HepG2 (cell line): ENCODE results near the gene CACNA1G. TPM values are rescaled to one million over a fixed set of nuclear protein-coding genes. Genes with fewer than 3 reads are reported as not detected.

Source experiments
- ATAC-seq: fragments of 200-7000 bp; cut with Tn5 transposase; 3 replicates; pipeline ENCODE4 v1.9.1; 2020; ENCODE audit warnings: mild to moderate bottlenecking, moderate library complexity
- BruUV-seq: library from RNA; stranded (reverse); fragments of 400-500 nt; replicated peaks from 2 replicates; lab custom pipeline; 2021; lab: Mats Ljungman, UMichigan
- CTCF ChIA-PET: fragments of 300-600 bp; formaldehyde crosslinking; extraction: SDS; loops from one replicate; lab custom pipeline; 2021; ENCODE audit warnings: low total read pairs, inconsistent platforms, low intra/inter-chr PET ratio; lab: Yijun Ruan, JAX
- POLR2A ChIA-PET: fragments of 350-600 bp; sonication (Branson Sonifier 250); formaldehyde crosslinking; loops from one replicate; lab custom pipeline; 2020; ENCODE audit warnings: antibody characterized with exemption, inconsistent platforms; lab: Yijun Ruan, JAX
- DNase-seq: peaks from one replicate; pipeline ENCODE4 v3.0.0-alpha.2; 2015; ENCODE audit warnings: low spot score
- FAIRE-seq: peaks from 3 replicates; lab custom pipeline; 2011; peaks lifted over from hg19 to GRCh38; lab: Jason Lieb, UNC
- H2AFZ ChIP-seq: one replicate; pipeline ENCODE4 v1.6.1; 2011; ENCODE audit warnings: low read length, inconsistent platforms
- H3K27ac ChIP-seq: fragments of 300-600 bp; 3 replicates; pipeline ENCODE4 v1.8.0; 2011; ENCODE audit warnings: mixed run types, mild to moderate bottlenecking, mixed read lengths, low read length, inconsistent platforms; ENCODE audit not compliant: insufficient read depth; ENCODE audit errors: extremely low read length
- H3K27me3 ChIP-seq, 2 experiments: fragments of 200-600 bp in 1 of 2; 2 replicates in 1 of 2; 3 replicates in 1 of 2; pipeline versions ENCODE4 v1.6.0 to v1.8.0; 2011; ENCODE audit warnings: low read length in 2 of 2, mild to moderate bottlenecking in 2 of 2, moderate library complexity in 2 of 2, inconsistent platforms in 1 of 2; ENCODE audit not compliant: insufficient read depth in 2 of 2, control insufficient read depth in 1 of 2
- H3K36me3 ChIP-seq, 2 experiments: fragments of 200-600 bp in 1 of 2; replicated peaks in 1 of 2; 2 replicates in 1 of 2; 3 replicates in 1 of 2; pipeline versions ENCODE4 v1.5.1 to v1.8.0; 2011; ENCODE audit warnings: low read length in 2 of 2, inconsistent platforms in 1 of 2; ENCODE audit not compliant: insufficient read depth in 2 of 2, control insufficient read depth in 1 of 2
- H3K4me1 ChIP-seq: 2 replicates; pipeline ENCODE4 v1.5.1; 2012; ENCODE audit warnings: low read length, inconsistent platforms; ENCODE audit not compliant: insufficient read depth
- H3K4me2 ChIP-seq: 2 replicates; pipeline ENCODE4 v1.6.0; 2011; ENCODE audit warnings: low read depth, low read length, inconsistent platforms
- H3K4me3 ChIP-seq, 3 experiments: fragments of 200-600 bp in 1 of 3; sonication (generic), shearing (Covaris generic) in 1 of 3; replicated peaks in 1 of 3; 2 replicates each; pipeline ENCODE4 v1.5.1; 2011 to 2016; ENCODE audit warnings: low read length in 3 of 3, inconsistent platforms in 2 of 3, low read depth in 2 of 3, mild to moderate bottlenecking in 2 of 3, control low read depth in 1 of 3, mixed read lengths in 1 of 3; ENCODE audit not compliant: insufficient read depth in 1 of 3
- H3K79me2 ChIP-seq: one replicate; pipeline ENCODE4 v1.6.1; 2011; ENCODE audit warnings: low read length, inconsistent platforms; ENCODE audit not compliant: insufficient read depth
- H3K9ac ChIP-seq: 2 replicates; pipeline ENCODE4 v1.6.0; 2011; ENCODE audit warnings: mild to moderate bottlenecking, low read depth, low read length, inconsistent platforms; ENCODE audit not compliant: insufficient read depth
- H3K9me3 ChIP-seq: 2 replicates; pipeline ENCODE4 v1.5.1; 2012; ENCODE audit warnings: mild to moderate bottlenecking, low read length
- H4K20me1 ChIP-seq: 2 replicates; pipeline ENCODE4 v1.6.0; 2011; ENCODE audit warnings: inconsistent platforms, mild to moderate bottlenecking, low read length, moderate library complexity; ENCODE audit not compliant: insufficient read depth
- CREB1 ChIP-seq, 2 experiments: fragments of 450-650 bp in 1 of 2; IDR thresholded peaks; 2 replicates each; pipeline ENCODE4 v1.6.1; 2016 to 2017; ENCODE audit warnings: control low read depth in 1 of 2, mild to moderate bottlenecking in 1 of 2, missing compliant biosample characterization in 1 of 2, missing genetic modification characterization in 1 of 2
- EP300 ChIP-seq, 3 experiments: sonication (generic) in 1 of 3; formaldehyde crosslinking in 1 of 3; IDR thresholded peaks; 2 replicates each; pipeline versions ENCODE4 v1.5.1 to v1.6.1; 2011 to 2020; ENCODE audit warnings: low read depth in 2 of 3, low read length in 2 of 3, borderline replicate concordance in 1 of 3, improper control_type of control experiment in 1 of 3, mild to moderate bottlenecking in 1 of 3, missing genetic modification reagents in 1 of 3, moderate library complexity in 1 of 3
- FOXO4 ChIP-seq: sonication (generic); formaldehyde crosslinking; conservative IDR thresholded peaks from 2 replicates; pipeline ENCODE4 v1.8.1; 2023; ENCODE audit warnings: missing genetic modification reagents
- HNF1A ChIP-seq, 2 experiments: sonication (generic) in 1 of 2; formaldehyde crosslinking in 1 of 2; IDR thresholded peaks; 2 replicates each; pipeline versions ENCODE4 v1.4.0 to v1.6.1; 2016 to 2020; ENCODE audit warnings: borderline replicate concordance in 1 of 2, low read depth in 1 of 2, mild to moderate bottlenecking in 1 of 2, missing genetic modification reagents in 1 of 2
- ISL2 ChIP-seq: sonication (generic); formaldehyde crosslinking; IDR thresholded peaks from 2 replicates; pipeline ENCODE4 v1.5.0; 2020; ENCODE audit warnings: missing genetic modification reagents
- LBX2 ChIP-seq: sonication (generic); formaldehyde crosslinking; IDR thresholded peaks from 2 replicates; pipeline ENCODE4 v1.5.0; 2020; ENCODE audit warnings: missing genetic modification reagents, mild to moderate bottlenecking, borderline replicate concordance
- RCOR2 ChIP-seq: IDR thresholded peaks from 2 replicates; pipeline ENCODE4 v1.6.1; 2016; ENCODE audit warnings: missing biosample characterization, missing genetic modification reagents
- RFXANK ChIP-seq: IDR thresholded peaks from 2 replicates; pipeline ENCODE4 v1.6.1; 2016
- SOX5 ChIP-seq: IDR thresholded peaks from 2 replicates; pipeline ENCODE4 v1.6.1; 2016; ENCODE audit warnings: borderline replicate concordance
- THAP7 ChIP-seq: sonication (generic); formaldehyde crosslinking; IDR thresholded peaks from 2 replicates; pipeline ENCODE4 v1.8.1; 2023; ENCODE audit warnings: mild to moderate bottlenecking, missing genetic modification reagents
- ZFP36 ChIP-seq: fragments of 150-350 bp; IDR thresholded peaks from 2 replicates; pipeline ENCODE4 v1.6.1; 2018; ENCODE audit warnings: borderline replicate concordance, low read length, low read depth; ENCODE audit not compliant: partially characterized antibody
- ZNF546 ChIP-seq: sonication (generic); formaldehyde crosslinking; conservative IDR thresholded peaks from 2 replicates; pipeline ENCODE4 v1.8.1; 2023; ENCODE audit warnings: mild to moderate bottlenecking, missing genetic modification reagents
- ZNF768 ChIP-seq: sonication (generic); formaldehyde crosslinking; IDR thresholded peaks from 2 replicates; pipeline ENCODE4 v1.4.0; 2020; ENCODE audit warnings: missing genetic modification reagents
- ZNF776 ChIP-seq: sonication (generic); formaldehyde crosslinking; IDR thresholded peaks from 2 replicates; pipeline ENCODE4 v1.4.0; 2020; ENCODE audit warnings: mild to moderate bottlenecking, missing genetic modification reagents
- WGBS: methylation state at CpG from one replicate; pipeline ENCODE4 v1.1.6; 2017; ENCODE audit warnings: low lambda C conversion rate; 5-methylcytosine and 5-hydroxymethylcytosine counted together
- in situ Hi-C: cut with HindIII; loops from 2 replicates; pipeline ENCODE4 v1.10.0; 2017; ENCODE audit warnings: low pct_unique_long_range_greater_than_20kb; ENCODE audit not compliant: extremely low pct_ligation_motif_present
- intact Hi-C: fragments of 100-400 bp; cut with micrococcal nuclease; formaldehyde crosslinking; loops from one replicate; pipeline ENCODE4 v1.10.0; 2022; ENCODE audit not compliant: unreplicated experiment
- polyA plus RNA-seq, 8 experiments: library from polyadenylated mRNA; depleted of rRNA in 3 of 8; stranded (reverse) in 7 of 8; unstranded in 1 of 8; fragments of >200 nt; fragmentation: Illumina TruSeq in 4 of 8; extraction: Trizol in 4 of 8; gene quantifications; 2 replicates each; pipeline versions ENCODE4 v1.2.1 to v1.2.3, GENCODE V29; 2011 to 2016; ENCODE audit warnings: low read depth in 4 of 8, missing spikeins in 1 of 8, mixed read lengths in 1 of 8; ENCODE audit not compliant: insufficient read depth in 1 of 8
- total RNA-seq, 5 experiments: library from RNA; depleted of rRNA; stranded (reverse); fragments of >200 nt; fragmentation: Illumina TruSeq; extraction: Trizol; gene quantifications; 2 replicates each; pipeline ENCODE4 v1.2.3, GENCODE V29; 2016; ENCODE audit warnings: low read depth in 1 of 5

CACNA1G gene
- total and polyA plus RNA-seq, 2 of the 13 experiments (the other 11 are each of a cell fraction or from before 2014, with no cell fraction given): 0.02 TPM; not detected in 1

GRCh38 chr17:50547736-50548083 lies 12.8 kb upstream of the CACNA1G start:
- peaks cover 0 to 5% of the 10 kb centered on the region in 2 experiments; a peak in 3 of 5 replicates for H3K36me3 ChIP-seq
- FAIRE-seq (no peak), DNase-seq (no peak), ATAC-seq (no peak)
- peak overlapping the region; percentile 97 for H3K4me2 ChIP-seq
- ChIA-PET POLR2A (interaction anchor here (0.6 to 2.0 kb wide), 9 partner anchors 14 to 256 kb away, joined by 3 to 8 read pairs (median 4); partner anchors contain the start of gene LUC7L3), CTCF (interaction anchor here (0.8 to 1.6 kb wide), 5 partner anchors 79 to 148 kb away, joined by 3 to 18 read pairs (median 4); no protein-coding TSS in a partner anchor)
- peaks cover 3% of the 10 kb centered on the region for H3K79me2 ChIP-seq
- peaks cover 70% of the 10 kb centered on the region for H3K4me1 ChIP-seq
- no peaks in the 10 kb centered on the region for H4K20me1 ChIP-seq
- peak overlapping the region; percentile 89 for H3K9ac ChIP-seq
- no peak overlapping the region for H2AFZ ChIP-seq
- intact Hi-C loops (loop anchor here (1.0 to 10.0 kb wide), 5 partner anchors 65 to 407 kb away; no protein-coding TSS in a partner anchor), in situ Hi-C loops (loop anchor here (5.0 to 10.0 kb wide), 3 partner anchors 80 to 407 kb away; no protein-coding TSS in a partner anchor)
- no TSS peak for BruUV-seq
- peak overlapping the region; percentile 62 for H3K27ac ChIP-seq
- H3K27me3 ChIP-seq: no peaks in the 10 kb centered on the region
- 76% methylated on average over 4 of the region's 5 CpGs for WGBS
- H3K9me3 ChIP-seq: no peaks in the 10 kb centered on the region
- peak overlapping the region; percentile 63 to 87 (median 79) for H3K4me3 ChIP-seq
- no peak for TF ChIP-seq RCOR2 (CRISPR knock-in tag)
- TF ChIP-seq FOXO4: no peak
- TF ChIP-seq ZNF768 (CRISPR knock-in tag): no peak
- TF ChIP-seq ZNF776 (CRISPR knock-in tag): no peak
- TF ChIP-seq RFXANK: no peak
- TF ChIP-seq THAP7 (CRISPR knock-in tag): no peak
- no peak for TF ChIP-seq LBX2 (CRISPR knock-in tag)
- TF ChIP-seq SOX5 (CRISPR knock-in tag): no peak
- no peak for TF ChIP-seq EP300 (IDR thresholded peaks at IDR 0.05; ENCODE audit: low read depth in 2 of 2, low read length in 2 of 2)
- no peak for TF ChIP-seq EP300 (CRISPR knock-in tag; IDR thresholded peaks at IDR 0.05; ENCODE audit: borderline replicate concordance)
- TF ChIP-seq ZFP36: no peak
- no peak for TF ChIP-seq HNF1A (IDR thresholded peaks at IDR 0.05; ENCODE audit: low read depth)
- TF ChIP-seq HNF1A (CRISPR knock-in tag; IDR thresholded peaks at IDR 0.05; ENCODE audit: borderline replicate concordance): 0 out of 2 replicates have a peak, but pooled peaks have one; percentile 7
- no peak for TF ChIP-seq ZNF546 (CRISPR knock-in tag)
- no peak for TF ChIP-seq ISL2 (CRISPR knock-in tag)
- TF ChIP-seq CREB1 (IDR thresholded peaks at IDR 0.05): no peak
- TF ChIP-seq CREB1 (CRISPR knock-in tag; IDR thresholded peaks at IDR 0.05): no peak
